ENCODE measurements around the gene PDZD7. TPM values are rescaled to one million over a fixed set of nuclear protein-coding genes. Genes with fewer than 3 reads are reported as not detected.

Gene PDZD7
- total RNA-seq, 1 donor from 2014 or later: 1.9 TPM

- Mint-ChIP-seq H3K36me3 (ENCODE audit: unreplicated experiment) (peaks cover 19% of the 10 kb centered on the region), H3K27me3 (ENCODE audit: unreplicated experiment) (no peaks in the 10 kb centered on the region), H3K27ac (ENCODE audit: unreplicated experiment) (no peak overlapping the region), H3K4me3 (ENCODE audit: unreplicated experiment) (no peak overlapping the region), H3K4me1 (ENCODE audit: unreplicated experiment) (peaks cover 22% of the 10 kb centered on the region), H3K9me3 (ENCODE audit: unreplicated experiment) (no peaks in the 10 kb centered on the region)
- no peak for DNase-seq (ENCODE audit: extremely low spot score, unreplicated experiment)
- TF ChIP-seq CTCF (IDR thresholded peaks at IDR 0.05): no peak
Measured at GRCh38 chr10:100982916-100983830, 47.8 kb downstream of the PDZD7 start.

GRCh38 chr10:100981178-100981772 lies 49.7 kb downstream of the PDZD7 start:
- no peak for TF ChIP-seq CTCF (IDR thresholded peaks at IDR 0.05)
- DNase-seq (ENCODE audit: extremely low spot score, unreplicated experiment): no peak
- H3K4me1 Mint-ChIP-seq (ENCODE audit: unreplicated experiment): peaks cover 6% of the 10 kb centered on the region
- no peaks in the 10 kb centered on the region for H3K27me3 Mint-ChIP-seq (ENCODE audit: unreplicated experiment)
- no peak overlapping the region for H3K27ac Mint-ChIP-seq (ENCODE audit: unreplicated experiment)
- H3K36me3 Mint-ChIP-seq (ENCODE audit: unreplicated experiment): peaks cover 19% of the 10 kb centered on the region
- no peaks in the 10 kb centered on the region for H3K9me3 Mint-ChIP-seq (ENCODE audit: unreplicated experiment)
- H3K4me3 Mint-ChIP-seq (ENCODE audit: unreplicated experiment): no peak overlapping the region

DNA sequence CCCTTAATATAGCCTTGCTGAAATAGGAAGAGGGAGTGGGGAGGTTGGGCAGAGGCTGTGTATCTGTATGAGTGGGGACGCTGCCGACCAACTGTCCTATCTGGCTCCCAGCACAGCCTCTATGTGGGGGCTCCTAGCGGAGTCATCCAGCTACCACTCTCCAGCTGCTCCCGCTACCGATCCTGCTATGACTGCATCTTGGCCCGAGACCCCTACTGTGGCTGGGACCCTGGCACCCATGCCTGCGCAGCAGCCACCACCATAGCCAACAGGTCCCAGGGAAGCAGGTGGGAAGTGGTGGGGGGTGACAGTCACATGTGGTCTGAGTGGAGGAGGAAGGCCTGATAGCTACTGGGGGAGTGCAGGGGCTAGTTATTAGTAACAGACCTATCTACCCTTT lies 50.2 kb downstream of the PDZD7 start:
- Mint-ChIP-seq H3K27ac (ENCODE audit: unreplicated experiment) (no peak overlapping the region), H3K4me3 (ENCODE audit: unreplicated experiment) (no peak overlapping the region), H3K4me1 (ENCODE audit: unreplicated experiment) (peaks cover under 1% of the 10 kb centered on the region), H3K36me3 (ENCODE audit: unreplicated experiment) (peaks cover 17% of the 10 kb centered on the region), H3K27me3 (ENCODE audit: unreplicated experiment) (no peaks in the 10 kb centered on the region), H3K9me3 (ENCODE audit: unreplicated experiment) (no peaks in the 10 kb centered on the region)
- no peak for DNase-seq (ENCODE audit: extremely low spot score, unreplicated experiment)
- no peak for TF ChIP-seq CTCF (IDR thresholded peaks at IDR 0.05)

GRCh38 chr10:100980311-100980710 lies 50.6 kb downstream of the PDZD7 start:
- Mint-ChIP-seq H3K27ac (ENCODE audit: unreplicated experiment) (no peak overlapping the region), H3K36me3 (ENCODE audit: unreplicated experiment) (peaks cover 15% of the 10 kb centered on the region), H3K4me1 (ENCODE audit: unreplicated experiment) (no peaks in the 10 kb centered on the region), H3K27me3 (ENCODE audit: unreplicated experiment) (no peaks in the 10 kb centered on the region), H3K4me3 (ENCODE audit: unreplicated experiment) (no peak overlapping the region), H3K9me3 (ENCODE audit: unreplicated experiment) (no peaks in the 10 kb centered on the region)
- no peak for TF ChIP-seq CTCF (IDR thresholded peaks at IDR 0.05)
- DNase-seq (ENCODE audit: extremely low spot score, unreplicated experiment): no peak

DNA sequence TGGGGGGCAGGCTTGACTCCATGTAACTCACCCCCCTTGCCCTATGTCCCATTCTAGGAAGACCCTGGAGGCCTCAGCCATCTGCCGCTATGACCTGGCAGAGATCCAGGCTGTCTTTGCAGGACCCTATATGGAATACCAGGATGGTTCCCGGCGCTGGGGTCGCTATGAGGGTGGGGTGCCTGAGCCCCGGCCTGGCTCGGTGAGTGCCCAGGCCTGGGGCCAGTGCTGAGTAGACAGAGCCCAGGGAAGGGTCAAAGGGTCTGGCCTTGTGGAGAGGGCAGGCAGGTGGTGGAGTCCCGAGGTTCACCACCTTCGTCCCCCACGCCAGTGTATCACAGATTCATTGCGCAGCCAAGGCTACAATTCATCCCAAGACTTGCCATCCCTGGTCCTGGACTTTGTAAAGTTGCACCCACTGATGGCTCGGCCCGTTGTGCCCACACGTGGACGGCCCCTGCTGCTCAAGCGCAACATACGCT lies 51.1 kb downstream of the PDZD7 start:
- Mint-ChIP-seq H3K4me3 (ENCODE audit: unreplicated experiment) (no peak overlapping the region), H3K27me3 (ENCODE audit: unreplicated experiment) (no peaks in the 10 kb centered on the region), H3K4me1 (ENCODE audit: unreplicated experiment) (no peaks in the 10 kb centered on the region), H3K9me3 (ENCODE audit: unreplicated experiment) (no peaks in the 10 kb centered on the region), H3K36me3 (ENCODE audit: unreplicated experiment) (peaks cover 15% of the 10 kb centered on the region), H3K27ac (ENCODE audit: unreplicated experiment) (no peak overlapping the region)
- DNase-seq (ENCODE audit: extremely low spot score, unreplicated experiment): no peak
- TF ChIP-seq CTCF (IDR thresholded peaks at IDR 0.05): no peak

Measured in osteocyte (in vitro differentiated cells).